Measurements from ENCODE around the gene THUMPD1.
"Not testable (repeated sequence)": the region's sequence is repeated elsewhere in the genome, so short reads cannot be mapped to it uniquely, and the experiment has no call there.

Gene THUMPD1

DNA sequence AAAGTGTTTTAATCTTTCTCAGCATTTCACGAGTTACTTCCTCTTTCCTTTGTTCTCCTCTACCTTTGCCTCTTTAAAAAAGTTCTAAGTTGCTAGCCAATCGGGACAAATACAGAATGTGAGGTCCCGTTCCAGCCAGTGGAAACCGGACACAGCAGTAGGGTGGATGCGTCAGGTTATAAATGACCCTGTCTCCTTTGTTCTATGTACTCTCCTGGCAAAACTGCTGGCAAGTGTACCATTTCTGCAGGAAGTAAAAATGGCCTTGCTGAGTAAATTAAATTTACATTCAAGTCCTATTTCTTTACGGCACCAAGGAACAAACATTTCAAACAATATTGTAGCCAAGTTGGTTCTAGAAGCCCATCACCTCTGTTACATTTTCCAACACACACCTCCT, 47.5 kb downstream of the THUMPD1 start:
- DNase-seq (ENCODE audit: low read depth) = not testable (repeated sequence)

DNA sequence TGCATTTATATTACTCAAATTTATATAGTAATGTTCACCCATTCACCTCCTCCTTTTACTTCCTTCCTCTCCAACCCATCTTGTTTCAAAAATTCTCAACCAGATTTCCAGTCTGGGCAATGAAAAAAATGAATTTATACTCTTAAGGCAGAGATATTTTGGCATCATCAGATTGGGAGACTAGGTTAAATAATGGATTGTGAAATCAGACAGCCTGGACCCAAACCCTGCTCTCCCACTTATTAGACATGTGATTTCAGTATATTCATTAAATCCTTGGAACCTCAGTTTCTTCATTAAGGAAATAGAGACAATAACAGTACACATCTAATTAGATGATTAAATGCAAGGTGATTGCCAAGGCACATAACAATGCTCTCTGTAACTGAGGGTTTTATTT, 52.0 kb downstream of the THUMPD1 start:
- DNase-seq (ENCODE audit: low read depth) = no peak

- DNase-seq (ENCODE audit: low read depth) = no peak
These were observed 57.8 kb downstream of the THUMPD1 start for GRCh38 chr16:20683812-20684211.
